Measurements from ENCODE around the gene GRID1.
"Not testable (repeated sequence)": the region's sequence is repeated elsewhere in the genome, so short reads cannot be mapped to it uniquely, and the experiment has no call there.

The GRID1 gene

GRCh38 chr10:86105640-86106039, 261.0 kb downstream of the GRID1 start:
- no peak for DNase-seq (ENCODE audit: low spot score)

GRCh38 chr10:86105181-86105580, 261.4 kb downstream of the GRID1 start:
- DNase-seq (ENCODE audit: low spot score) = no peak

GRCh38 chr10:86104611-86105145, 261.9 kb downstream of the GRID1 start:
- DNase-seq (ENCODE audit: low spot score) = no peak

- no peak for DNase-seq (ENCODE audit: low spot score)
Measured at GRCh38 chr10:86104156-86104555, 262.4 kb downstream of the GRID1 start.

DNA sequence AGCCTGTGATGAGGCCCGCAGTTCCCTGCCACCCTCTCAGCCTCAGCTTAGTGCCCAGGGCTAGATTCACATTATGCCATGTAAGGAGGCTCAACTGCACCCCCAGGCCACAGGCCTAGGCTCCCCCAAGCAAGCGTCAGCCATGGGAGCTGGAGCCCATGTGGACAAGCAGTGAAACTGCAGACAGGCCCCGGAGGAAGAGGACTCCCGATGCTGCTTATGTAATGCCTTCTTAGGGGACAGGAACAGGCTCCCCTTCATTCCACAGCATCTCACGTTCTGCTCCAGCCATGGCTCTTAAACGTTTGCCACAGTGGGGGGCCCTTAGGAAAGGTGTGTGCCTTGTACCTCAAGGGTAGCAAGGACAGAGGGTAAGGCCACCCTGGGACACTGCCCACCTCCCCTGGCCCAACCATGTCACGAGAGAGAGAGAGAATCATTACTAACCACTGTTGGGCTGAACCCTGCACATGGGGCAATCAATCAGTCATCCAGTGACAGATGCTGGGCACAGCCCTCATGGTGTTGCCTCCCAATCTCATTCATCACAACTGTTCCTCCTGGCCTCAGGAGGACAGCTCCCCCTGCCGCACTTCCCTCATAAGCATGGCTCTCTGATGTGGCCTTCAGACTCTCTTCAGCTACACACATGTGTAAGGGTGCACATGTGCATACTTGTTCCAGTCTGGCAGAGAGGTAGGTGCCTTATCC, 263.0 kb downstream of the GRID1 start:
- no peak for DNase-seq (ENCODE audit: low spot score)

DNA sequence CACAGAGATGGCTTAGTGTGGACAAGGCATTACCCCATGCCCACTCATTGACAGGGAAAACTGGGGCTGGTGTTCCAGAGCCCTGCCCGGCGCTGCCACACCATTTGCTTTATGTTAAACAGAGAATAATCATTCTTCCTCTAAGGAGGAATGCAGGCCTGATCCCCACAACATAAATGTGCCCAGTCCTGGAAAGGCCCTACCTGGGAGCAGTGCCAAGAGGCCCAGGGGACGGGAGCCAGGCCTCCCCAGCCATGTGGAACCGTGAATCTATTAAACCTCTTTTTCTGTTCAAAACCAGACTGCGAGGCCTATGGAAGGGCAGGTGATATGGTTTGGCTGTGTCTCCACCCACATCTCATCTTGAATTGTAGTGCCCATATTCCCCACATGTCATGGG, 264.1 kb downstream of the GRID1 start:
- DNase-seq (ENCODE audit: low spot score) = no peak

DNA sequence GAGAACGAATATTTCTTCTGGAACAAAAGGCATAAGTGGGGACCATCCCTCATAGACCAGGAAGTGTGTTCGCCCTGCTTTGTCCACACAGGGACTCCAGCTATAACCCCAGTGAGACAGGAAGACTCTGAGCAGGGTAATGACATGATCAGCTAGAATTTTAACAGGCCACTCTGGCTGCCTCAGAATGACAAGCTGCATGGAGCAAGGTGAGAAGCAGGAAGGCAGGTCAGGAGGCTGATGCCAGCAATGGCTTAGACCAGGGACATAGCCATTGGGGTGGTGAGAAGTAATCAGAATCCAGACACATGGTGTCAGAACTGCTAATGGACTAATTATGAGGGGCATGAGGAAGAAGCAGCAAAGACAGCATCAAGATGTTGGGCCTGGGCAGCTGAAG, 264.6 kb downstream of the GRID1 start:
- no peak for DNase-seq (ENCODE audit: low spot score)

DNA sequence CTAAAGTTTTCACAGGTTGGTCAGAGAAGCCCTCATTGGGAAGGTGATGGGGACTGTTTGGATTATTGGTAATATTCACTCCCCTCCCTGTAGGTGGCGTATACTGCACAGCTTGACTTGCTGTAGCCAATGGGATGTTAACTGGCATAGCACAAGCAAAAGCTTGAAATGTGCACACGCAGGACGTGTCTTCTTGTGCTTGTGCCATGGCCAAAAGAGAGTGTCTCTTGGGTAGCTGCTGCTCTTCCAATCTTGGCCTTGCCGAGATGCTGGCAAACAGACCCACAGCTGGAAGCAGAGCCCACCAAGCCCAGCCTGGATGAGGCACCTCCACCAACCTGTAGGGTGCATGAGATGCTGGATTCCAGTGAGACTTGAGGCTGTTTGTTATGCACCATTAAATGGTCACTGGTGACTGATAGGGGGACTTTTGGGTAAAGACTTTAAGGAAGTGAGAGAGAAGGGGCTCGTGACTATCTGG, 266.0 kb downstream of the GRID1 start:
- peak; percentile 60 for DNase-seq (ENCODE audit: low spot score)

DNA sequence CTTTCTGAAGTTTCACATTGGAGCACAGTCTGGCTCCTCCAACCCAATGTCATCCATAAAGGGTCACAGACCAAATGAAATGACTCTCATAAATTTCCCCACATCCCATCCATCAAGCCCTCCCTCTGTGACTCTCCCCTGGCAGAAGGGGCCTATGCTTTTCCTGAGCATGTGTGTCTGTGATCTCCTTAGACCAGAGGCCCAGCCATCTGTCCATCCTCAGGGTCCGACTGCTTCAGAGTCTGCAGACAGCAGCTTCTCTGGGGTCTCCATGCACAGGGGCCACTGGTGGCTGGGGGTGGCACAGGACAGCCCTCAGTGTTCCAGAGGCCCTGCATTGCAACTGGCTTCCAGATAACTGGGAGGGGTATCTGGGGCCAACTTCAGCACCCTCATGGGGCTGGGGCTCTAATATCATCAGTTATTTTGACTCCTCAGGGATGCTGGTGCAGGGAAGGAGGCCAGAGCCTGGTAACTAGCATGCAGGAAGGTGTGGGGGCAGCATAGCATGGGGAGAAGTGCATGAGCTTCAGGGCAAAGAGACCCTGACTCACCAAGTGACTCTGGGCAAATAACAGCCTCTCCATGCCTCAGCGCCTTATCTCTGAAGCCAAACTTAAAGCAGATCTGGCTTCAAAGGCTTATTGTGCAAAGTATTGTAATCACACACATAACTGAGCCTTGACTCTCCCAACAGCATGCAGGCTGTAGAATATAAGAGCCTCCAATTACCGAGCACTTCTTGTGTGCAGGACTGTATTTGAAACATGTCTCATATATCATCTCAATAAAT, 266.9 kb downstream of the GRID1 start:
- no peak for DNase-seq (ENCODE audit: low spot score)

DNA sequence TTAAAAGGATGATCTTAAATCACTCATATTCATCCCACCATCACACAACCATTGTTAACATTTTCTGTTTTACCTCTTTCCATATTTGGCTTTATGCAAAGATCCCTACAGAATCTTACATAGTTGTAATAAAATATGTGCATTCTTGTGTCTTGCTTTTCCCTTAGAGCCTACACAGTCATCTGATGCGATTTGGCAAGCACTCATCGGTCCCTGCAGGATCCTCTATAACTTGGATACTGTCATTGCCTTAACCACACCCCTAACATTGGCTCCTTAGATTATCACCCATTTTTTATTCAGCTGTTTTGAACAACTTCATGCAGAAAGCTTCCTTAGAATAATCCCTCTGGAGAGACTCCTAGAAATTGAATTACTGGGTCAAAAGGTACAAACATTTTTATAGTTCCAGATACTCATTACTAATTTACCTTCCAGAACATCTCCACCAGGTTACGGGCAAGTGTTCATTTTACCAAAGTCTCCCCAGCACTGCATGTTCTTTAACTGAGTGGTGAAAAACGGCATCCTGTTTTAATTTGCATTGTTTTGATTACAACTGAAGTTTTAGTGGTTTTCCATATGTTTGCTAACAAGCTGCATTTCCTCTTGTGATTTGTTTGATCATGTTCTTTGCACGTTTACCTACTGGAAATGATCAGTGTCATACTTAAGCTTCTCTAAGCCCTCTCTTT, 268.3 kb downstream of the GRID1 start:
- DNase-seq (ENCODE audit: low spot score) = no peak

GRCh38 chr10:86095061-86095460, 271.5 kb downstream of the GRID1 start:
- not testable (repeated sequence) for DNase-seq (ENCODE audit: low spot score)

DNA sequence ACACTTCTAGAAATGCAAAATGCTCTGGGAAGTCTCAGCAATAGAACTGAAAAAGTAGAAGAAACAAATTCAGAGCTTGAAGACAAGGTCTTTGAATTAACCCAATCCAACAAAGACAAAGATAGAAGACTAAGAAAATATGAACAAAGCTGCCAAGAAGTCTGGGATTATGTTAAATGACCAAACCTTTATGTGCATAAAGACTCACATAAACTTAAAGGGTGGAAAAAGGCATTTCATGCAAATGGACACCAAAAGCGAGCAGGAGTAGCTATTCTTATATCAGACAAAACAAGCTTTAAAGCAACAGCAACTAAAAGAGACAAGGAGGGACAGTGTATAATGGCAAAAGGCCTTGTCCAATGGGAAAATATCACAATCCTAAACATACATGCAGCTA, 274.3 kb downstream of the GRID1 start:
- DNase-seq (ENCODE audit: low spot score) = not testable (repeated sequence)

GRCh38 chr10:86091216-86091615, 275.4 kb downstream of the GRID1 start:
- no peak for DNase-seq (ENCODE audit: low spot score)

- no peak for DNase-seq (ENCODE audit: low spot score)
Measured at GRCh38 chr10:86090807-86091206, 275.8 kb downstream of the GRID1 start.

GRCh38 chr10:86087716-86088115, 278.9 kb downstream of the GRID1 start:
- no peak for DNase-seq (ENCODE audit: low spot score)

GRCh38 chr10:86086418-86086817, 280.2 kb downstream of the GRID1 start:
- no peak for DNase-seq (ENCODE audit: low spot score)

GRCh38 chr10:86085686-86086085, 280.9 kb downstream of the GRID1 start:
- no peak for DNase-seq (ENCODE audit: low spot score)

DNA sequence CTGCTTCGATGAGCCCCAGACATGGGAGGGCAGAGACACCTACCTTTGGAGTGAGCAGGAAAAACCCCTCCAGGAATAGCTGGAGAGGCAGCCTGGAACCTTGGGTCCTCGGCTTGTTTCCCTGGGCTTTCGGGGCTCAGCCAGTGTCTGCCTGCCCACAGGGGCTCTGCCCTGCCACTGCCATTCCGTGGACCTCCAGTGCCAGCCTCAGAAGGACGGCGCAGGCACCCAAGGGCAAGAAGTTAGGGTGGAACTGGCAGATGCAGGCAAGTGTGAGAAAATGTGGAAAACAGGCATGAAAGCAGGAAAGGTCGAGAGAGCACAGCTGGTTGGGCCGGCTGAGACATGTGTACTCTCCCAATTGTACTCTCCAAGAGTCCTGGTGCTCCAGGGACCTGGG, 281.5 kb downstream of the GRID1 start:
- DNase-seq (ENCODE audit: low spot score) = no peak

DNA sequence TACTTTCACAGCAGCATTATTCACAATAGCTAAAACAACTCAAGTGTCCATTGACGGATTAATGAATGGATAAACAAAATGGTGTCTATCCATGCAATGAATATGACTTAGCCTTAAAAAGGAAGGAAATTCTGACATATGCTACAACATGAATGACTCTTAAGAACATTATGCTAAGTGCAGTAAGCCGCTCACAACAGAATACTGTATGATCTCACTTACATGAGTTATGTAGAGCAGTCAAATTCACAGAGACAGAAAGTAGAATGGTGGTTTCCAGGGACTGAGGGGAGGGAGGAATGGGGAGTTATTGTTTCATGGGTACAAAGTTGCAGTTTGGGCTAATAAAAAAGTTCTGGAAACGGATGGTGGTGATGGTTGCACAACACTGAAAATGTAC, 282.0 kb downstream of the GRID1 start:
- no peak for DNase-seq (ENCODE audit: low spot score)

DNA sequence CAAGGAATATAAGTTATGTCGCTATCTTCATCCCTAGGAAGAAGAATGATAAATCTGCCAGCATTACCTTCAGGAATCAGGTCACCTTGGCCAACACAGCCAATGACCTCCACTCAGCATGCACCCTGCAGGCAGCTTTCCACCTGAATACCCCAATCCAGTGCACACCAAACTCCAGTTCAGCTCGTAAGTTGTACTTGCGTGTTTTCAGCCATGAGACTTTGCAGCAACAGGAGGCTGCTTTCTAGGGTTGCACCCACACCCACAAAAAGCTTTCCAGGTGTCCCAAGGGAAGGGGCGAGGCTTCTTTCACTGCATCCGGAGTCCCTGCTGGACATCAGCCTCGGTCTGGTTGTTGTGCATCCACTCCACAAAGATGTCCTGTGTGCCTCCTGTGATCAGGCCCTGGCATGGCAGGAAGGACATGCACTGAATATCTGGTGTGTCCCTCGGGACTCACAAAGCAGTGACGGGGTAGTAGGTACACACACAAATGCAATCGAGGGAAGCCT, 282.9 kb downstream of the GRID1 start:
- no peak for DNase-seq (ENCODE audit: low spot score)

DNA sequence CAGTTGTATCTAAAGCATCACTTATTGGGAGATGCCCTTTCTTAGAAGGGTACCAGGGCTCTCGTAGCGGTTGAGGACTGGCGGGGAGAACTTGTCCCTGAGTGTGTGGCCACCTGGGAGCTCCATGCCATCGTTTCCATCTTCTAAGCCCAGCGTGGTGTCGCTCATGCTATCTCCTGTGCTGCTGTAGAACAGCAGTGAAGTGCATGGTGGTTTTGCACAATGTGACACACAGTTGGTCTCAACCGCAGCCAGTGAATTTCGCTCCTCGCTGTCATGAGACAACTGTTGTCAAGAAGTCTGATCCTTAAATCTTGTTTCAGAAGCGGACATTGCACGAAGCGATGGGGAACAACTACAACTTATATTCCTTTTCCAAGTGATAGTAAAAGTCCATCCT, 283.4 kb downstream of the GRID1 start:
- no peak for DNase-seq (ENCODE audit: low spot score)

DNA sequence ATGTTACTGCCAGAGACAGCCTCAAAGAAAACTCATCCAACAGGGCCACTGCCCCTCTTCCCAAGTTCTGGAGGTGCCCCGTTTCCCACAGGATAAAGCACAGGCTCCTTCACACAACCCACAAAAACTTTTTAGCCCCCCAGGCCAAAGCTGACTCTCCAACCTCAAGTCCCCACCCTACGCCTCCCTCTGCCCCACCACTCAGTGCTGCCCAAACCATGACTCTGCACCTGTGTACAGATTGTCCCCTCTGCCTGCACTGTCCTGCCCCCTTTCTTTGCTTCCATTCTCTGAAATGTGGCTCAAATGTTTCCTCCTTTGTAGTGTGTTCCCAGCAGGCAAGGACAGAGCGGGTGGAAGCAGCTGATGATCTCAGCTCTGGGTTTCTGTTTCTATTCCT, 284.0 kb downstream of the GRID1 start:
- no peak for DNase-seq (ENCODE audit: low spot score)

Measured in germinal center (tissue), 1 donor.